GDM1 (cell line): ENCODE measurements around the gene PROM2.

ENCODE experiments used
- DNase-seq: peaks from one replicate; lab custom pipeline; 2025; lab: John Stamatoyannopoulos, UW

The PROM2 gene

GRCh38 chr2:95287336-95287735 lies 13.1 kb downstream of the PROM2 start:
- no peak for DNase-seq

GRCh38 chr2:95287806-95288205 lies 13.6 kb downstream of the PROM2 start:
- no peak for DNase-seq

- no peak for DNase-seq
These were observed 15.0 kb downstream of the PROM2 start for GRCh38 chr2:95289253-95289652.

GRCh38 chr2:95291222-95291621 lies 17.0 kb downstream of the PROM2 start:
- DNase-seq, result no peak

GRCh38 chr2:95292623-95293260 lies 18.5 kb downstream of the PROM2 start:
- no peak for DNase-seq

- no peak for DNase-seq
These were observed 20.5 kb downstream of the PROM2 start for GRCh38 chr2:95294579-95295250.

GRCh38 chr2:95295376-95295775 lies 21.1 kb downstream of the PROM2 start:
- DNase-seq, result no peak

- no peak for DNase-seq
These were observed 21.8 kb downstream of the PROM2 start for GRCh38 chr2:95296011-95296410.

- no peak for DNase-seq
These were observed 22.7 kb downstream of the PROM2 start, which contains the start of gene KCNIP3 for GRCh38 chr2:95296880-95297487. Gene KCNIP3, plus strand, starts transcription at chr2:95297347. Its CDS starts 92 bp downstream, at chr2:95297439.

- DNase-seq, result no peak
These were observed 23.6 kb downstream of the PROM2 start for GRCh38 chr2:95297639-95298395.

GRCh38 chr2:95298486-95299111 lies 24.4 kb downstream of the PROM2 start:
- DNase-seq, result no peak

GRCh38 chr2:95299961-95300360 lies 25.7 kb downstream of the PROM2 start:
- DNase-seq, result no peak

- DNase-seq, result no peak
These were observed 26.2 kb downstream of the PROM2 start for GRCh38 chr2:95300450-95300849.

GRCh38 chr2:95301186-95301585 lies 26.9 kb downstream of the PROM2 start:
- DNase-seq, result no peak

- DNase-seq, result no peak
These were observed 27.8 kb downstream of the PROM2 start for GRCh38 chr2:95301876-95302641.

GRCh38 chr2:95303191-95303919 lies 29.1 kb downstream of the PROM2 start:
- DNase-seq, result no peak

GRCh38 chr2:95305380-95306061 lies 31.3 kb downstream of the PROM2 start:
- no peak for DNase-seq

- DNase-seq, result no peak
These were observed 32.2 kb downstream of the PROM2 start for GRCh38 chr2:95306336-95306895.

- no peak for DNase-seq
These were observed 32.8 kb downstream of the PROM2 start for GRCh38 chr2:95307036-95307435.

- no peak for DNase-seq
These were observed 33.6 kb downstream of the PROM2 start for GRCh38 chr2:95307878-95308277.
